Spleen (tissue), 7 donors: ENCODE results near the gene RIPOR3.

Source experiments
- CTCF ChIP-seq, 11 experiments: fragments of 200-600 bp in 7 of 11; fragments of 450-650 bp in 4 of 11; sonication (generic) in 4 of 11; IDR thresholded peaks in 8 of 11; conservative IDR thresholded peaks in 3 of 11; 1 replicate in 7 of 11; 2 replicates in 4 of 11; pipeline versions ENCODE4 v1.4.0 to v1.8.0; 2016 to 2021; ENCODE audit warnings: antibody characterized with exemption in 11 of 11, inconsistent platforms in 4 of 11, mild to moderate bottlenecking in 1 of 11
- POLR2A ChIP-seq, 3 donors: fragments of 450-650 bp; IDR thresholded peaks; one replicate each; pipeline ENCODE4 v1.5.1; 2017; ENCODE audit warnings: antibody characterized with exemption in 3 of 3, mild to moderate bottlenecking in 1 of 3
- donor health status: DM: no; HTN: no; CAD: no; lungs with moderate emphysema.
- donor health status: DM: no; HTN: no; CAD: no.
- donor health status: DM: no; HTN: no; CAD: no.

- TF ChIP-seq CTCF (IDR thresholded peaks at IDR 0.05 in 8 of 11, conservative IDR thresholded peaks at IDR 0.05 in 3 of 11) (peak; percentile 41 to 89 (median 78)), POLR2A (IDR thresholded peaks at IDR 0.05) (no peak)
Observed at GRCh38 chr20:50588034-50588736, 103.2 kb downstream of the RIPOR3 start.
